Measurements from ENCODE around the gene CHST15. TPM values are rescaled to one million over a fixed set of nuclear protein-coding genes. Genes with fewer than 3 reads are reported as not detected.

CHST15 gene
- total and polyA plus RNA-seq, 2 experiments from 2014 or later, result 0.06 to 0.11 TPM

GRCh38 chr10:124045801-124046355 lies 47.5 kb downstream of the CHST15 start:
- Histone ChIP-seq H3K36me3 (ENCODE audit: low read depth) (no peaks in the 10 kb centered on the region), H3K27ac (no peak overlapping the region), H2AFZ (no peak overlapping the region), H3K4me3 (no peak overlapping the region), H3F3A (ENCODE audit: insufficient read depth) (no peaks in the 10 kb centered on the region), H3K79me2 (ENCODE audit: insufficient read depth) (no peaks in the 10 kb centered on the region), H3K9ac (no peak overlapping the region), H3K4me1 (ENCODE audit: insufficient read depth) (no peaks in the 10 kb centered on the region), H3K9me3 (ENCODE audit: low read depth) (no peaks in the 10 kb centered on the region), H4K20me1 (ENCODE audit: insufficient read depth) (no peaks in the 10 kb centered on the region), H3K4me2 (ENCODE audit: unreplicated experiment) (no peak overlapping the region), H3K9me2 (ENCODE audit: insufficient read depth) (no peaks in the 10 kb centered on the region), H3K27me3 (replicated peaks; ENCODE audit: insufficient read depth) (peaks cover 28% of the 10 kb centered on the region)
- in situ Hi-C loops (cut with MboI), result no loop called here
- no peak for DNase-seq
- 59% methylated on average over 18 of the region's 18 CpGs for WGBS, 2 experiments (ENCODE audit: low coverage in 1 of 2, low lambda C conversion rate in 2 of 2, missing lambda C conversion rate in 2 of 2)
- no peak for TF ChIP-seq EZH2 (IDR thresholded peaks at IDR 0.05; ENCODE audit: insufficient read depth, poor library complexity, severe bottlenecking)
- no peak for TF ChIP-seq EZH2phosphoT487 (IDR thresholded peaks at IDR 0.05; ENCODE audit: insufficient read depth, low read depth)

- in situ Hi-C loops (cut with MboI), result no loop called here
- H3K79me2 ChIP-seq (ENCODE audit: insufficient read depth), result no peaks in the 10 kb centered on the region
- H3K27me3 ChIP-seq (replicated peaks; ENCODE audit: insufficient read depth), result peaks cover 33% of the 10 kb centered on the region
- no peak overlapping the region for H2AFZ ChIP-seq
- H3K27ac ChIP-seq, result no peak overlapping the region
- H3K9ac ChIP-seq, result no peak overlapping the region
- WGBS, 2 experiments (ENCODE audit: low coverage in 1 of 2, low lambda C conversion rate in 2 of 2, missing lambda C conversion rate in 2 of 2), result 56 to 57% methylated on average over 6 of the region's 6 CpGs
- no peak overlapping the region for H3K4me2 ChIP-seq (ENCODE audit: unreplicated experiment)
- no peaks in the 10 kb centered on the region for H3K9me3 ChIP-seq (ENCODE audit: low read depth)
- no peaks in the 10 kb centered on the region for H3K36me3 ChIP-seq (ENCODE audit: low read depth)
- no peak for TF ChIP-seq EZH2 (IDR thresholded peaks at IDR 0.05; ENCODE audit: insufficient read depth, poor library complexity, severe bottlenecking)
- H3K4me3 ChIP-seq, result no peak overlapping the region
- no peaks in the 10 kb centered on the region for H3F3A ChIP-seq (ENCODE audit: insufficient read depth)
- no peaks in the 10 kb centered on the region for H3K9me2 ChIP-seq (ENCODE audit: insufficient read depth)
- no peaks in the 10 kb centered on the region for H3K4me1 ChIP-seq (ENCODE audit: insufficient read depth)
- DNase-seq, result no peak
- H4K20me1 ChIP-seq (ENCODE audit: insufficient read depth), result no peaks in the 10 kb centered on the region
These were observed 48.1 kb downstream of the CHST15 start for GRCh38 chr10:124045276-124045675.

- Histone ChIP-seq H3K4me2 (ENCODE audit: unreplicated experiment) (no peak overlapping the region), H3K27ac (no peak overlapping the region), H3F3A (ENCODE audit: insufficient read depth) (no peaks in the 10 kb centered on the region), H3K9me2 (ENCODE audit: insufficient read depth) (no peaks in the 10 kb centered on the region), H3K9me3 (ENCODE audit: low read depth) (no peaks in the 10 kb centered on the region), H3K9ac (no peak overlapping the region), H3K79me2 (ENCODE audit: insufficient read depth) (no peaks in the 10 kb centered on the region), H3K4me3 (no peak overlapping the region), H2AFZ (no peak overlapping the region), H4K20me1 (ENCODE audit: insufficient read depth) (no peaks in the 10 kb centered on the region), H3K4me1 (ENCODE audit: insufficient read depth) (no peaks in the 10 kb centered on the region), H3K36me3 (ENCODE audit: low read depth) (no peaks in the 10 kb centered on the region), H3K27me3 (replicated peaks; ENCODE audit: insufficient read depth) (peaks cover 40% of the 10 kb centered on the region)
- TF ChIP-seq EZH2phosphoT487 (IDR thresholded peaks at IDR 0.05; ENCODE audit: insufficient read depth, low read depth) (no peak), EZH2 (IDR thresholded peaks at IDR 0.05; ENCODE audit: insufficient read depth, poor library complexity, severe bottlenecking) (no peak)
- WGBS, 2 experiments (ENCODE audit: low coverage in 1 of 2, low lambda C conversion rate in 2 of 2, missing lambda C conversion rate in 2 of 2), result 78 to 80% methylated on average over 40 of the region's 40 CpGs
- in situ Hi-C loops (cut with MboI), result no loop called here
- no peak for DNase-seq
These were observed 49.1 kb downstream of the CHST15 start for GRCh38 chr10:124044143-124044862.

GRCh38 chr10:124043310-124044142 lies 49.9 kb downstream of the CHST15 start:
- no peaks in the 10 kb centered on the region for H3K36me3 ChIP-seq (ENCODE audit: low read depth)
- H3K9me3 ChIP-seq (ENCODE audit: low read depth), result no peaks in the 10 kb centered on the region
- H3K4me1 ChIP-seq (ENCODE audit: insufficient read depth), result no peaks in the 10 kb centered on the region
- H3K27ac ChIP-seq, result no peak overlapping the region
- no peaks in the 10 kb centered on the region for H4K20me1 ChIP-seq (ENCODE audit: insufficient read depth)
- no peak overlapping the region for H3K4me2 ChIP-seq (ENCODE audit: unreplicated experiment)
- no peak for DNase-seq
- H3K27me3 ChIP-seq (replicated peaks; ENCODE audit: insufficient read depth), result peaks cover 43% of the 10 kb centered on the region
- H3K9ac ChIP-seq, result no peak overlapping the region
- H3K79me2 ChIP-seq (ENCODE audit: insufficient read depth), result no peaks in the 10 kb centered on the region
- no peak overlapping the region for H3K4me3 ChIP-seq
- in situ Hi-C loops (cut with MboI), result no loop called here
- WGBS, 2 experiments (ENCODE audit: low coverage in 1 of 2, low lambda C conversion rate in 2 of 2, missing lambda C conversion rate in 2 of 2), result 44 to 47% methylated on average over 12 of the region's 12 CpGs
- no peaks in the 10 kb centered on the region for H3F3A ChIP-seq (ENCODE audit: insufficient read depth)
- no peak for TF ChIP-seq EZH2phosphoT487 (IDR thresholded peaks at IDR 0.05; ENCODE audit: insufficient read depth, low read depth)
- TF ChIP-seq EZH2 (IDR thresholded peaks at IDR 0.05; ENCODE audit: insufficient read depth, poor library complexity, severe bottlenecking), result no peak
- no peak overlapping the region for H2AFZ ChIP-seq
- no peaks in the 10 kb centered on the region for H3K9me2 ChIP-seq (ENCODE audit: insufficient read depth)
